OCI-LY7 (cell line): ENCODE measurements around the gene RRAD.

Source experiments
- EZH2phosphoT487 ChIP-seq: fragments of 200-600 bp; sonication (generic); IDR thresholded peaks from 2 replicates; pipeline ENCODE4 v1.6.1; 2018; ENCODE audit warnings: low read depth, borderline replicate concordance, mild to moderate bottlenecking, mixed run types, antibody characterized with exemption, low read length, moderate library complexity, mixed read lengths
- TF ChIP-seq, protein P1 (sequence below): fragments of 200-600 bp; sonication (generic); conservative IDR thresholded peaks from 2 replicates; pipeline ENCODE4 v1.5.1; 2014; ENCODE audit warnings: mild to moderate bottlenecking, antibody characterized with exemption, low read length, moderate library complexity, mixed read lengths

GRCh38 chr16:66898933-66899309 lies 26.4 kb downstream of the RRAD start:
- TF ChIP-seq, protein P1, sequence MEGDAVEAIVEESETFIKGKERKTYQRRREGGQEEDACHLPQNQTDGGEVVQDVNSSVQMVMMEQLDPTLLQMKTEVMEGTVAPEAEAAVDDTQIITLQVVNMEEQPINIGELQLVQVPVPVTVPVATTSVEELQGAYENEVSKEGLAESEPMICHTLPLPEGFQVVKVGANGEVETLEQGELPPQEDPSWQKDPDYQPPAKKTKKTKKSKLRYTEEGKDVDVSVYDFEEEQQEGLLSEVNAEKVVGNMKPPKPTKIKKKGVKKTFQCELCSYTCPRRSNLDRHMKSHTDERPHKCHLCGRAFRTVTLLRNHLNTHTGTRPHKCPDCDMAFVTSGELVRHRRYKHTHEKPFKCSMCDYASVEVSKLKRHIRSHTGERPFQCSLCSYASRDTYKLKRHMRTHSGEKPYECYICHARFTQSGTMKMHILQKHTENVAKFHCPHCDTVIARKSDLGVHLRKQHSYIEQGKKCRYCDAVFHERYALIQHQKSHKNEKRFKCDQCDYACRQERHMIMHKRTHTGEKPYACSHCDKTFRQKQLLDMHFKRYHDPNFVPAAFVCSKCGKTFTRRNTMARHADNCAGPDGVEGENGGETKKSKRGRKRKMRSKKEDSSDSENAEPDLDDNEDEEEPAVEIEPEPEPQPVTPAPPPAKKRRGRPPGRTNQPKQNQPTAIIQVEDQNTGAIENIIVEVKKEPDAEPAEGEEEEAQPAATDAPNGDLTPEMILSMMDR: no peak
- no peak for TF ChIP-seq EZH2phosphoT487
